Sigmoid colon (tissue), 7 donors: ENCODE data around the gene NKX2-2. TPM values are rescaled to one million over a fixed set of nuclear protein-coding genes. Genes with fewer than 3 reads are reported as not detected.

ENCODE experiments used
- DNase-seq: peaks from one replicate; pipeline ENCODE4 v3.0.0-alpha.2; 2019
- H3K27ac ChIP-seq, 4 donors: fragments of 200-600 bp; sonication (generic); one replicate each; pipeline ENCODE4 v1.5.1; 2016 to 2019; ENCODE audit warnings: mild to moderate bottlenecking in 1 of 4
- H3K27me3 ChIP-seq, 3 donors: fragments of 200-600 bp; sonication (generic); one replicate each; pipeline ENCODE4 v1.5.1; 2019; ENCODE audit warnings: mild to moderate bottlenecking in 1 of 3
- H3K36me3 ChIP-seq, 4 donors: fragments of 200-600 bp; sonication (generic); one replicate each; pipeline ENCODE4 v1.5.1; 2016 to 2019
- H3K4me1 ChIP-seq, 4 donors: fragments of 200-600 bp; sonication (generic); one replicate each; pipeline ENCODE4 v1.5.1; 2017 to 2019
- H3K4me3 ChIP-seq, 4 donors: fragments of 200-600 bp; sonication (generic); one replicate each; pipeline ENCODE4 v1.5.1; 2017 to 2019; ENCODE audit warnings: mild to moderate bottlenecking in 2 of 4, moderate library complexity in 1 of 4
- H3K9me3 ChIP-seq, 4 donors: fragments of 200-600 bp in 3 of 4; sonication (generic) in 3 of 4; one replicate each; pipeline versions ENCODE4 v1.5.1 to v1.6.1; 2013 to 2019
- CTCF ChIP-seq, 4 experiments: fragments of 450-650 bp in 3 of 4; fragments of 200-600 bp in 1 of 4; IDR thresholded peaks; one replicate each; pipeline ENCODE4 v1.5.1; 2016 to 2019; ENCODE audit warnings: antibody characterized with exemption in 4 of 4, mild to moderate bottlenecking in 3 of 4, moderate library complexity in 2 of 4
- EP300 ChIP-seq, 4 donors: sonication (generic); formaldehyde crosslinking; IDR thresholded peaks; one replicate each; pipeline ENCODE4 v1.6.1; 2017; ENCODE audit warnings: antibody characterized with exemption in 4 of 4
- POLR2A ChIP-seq, 2 donors: fragments of 450-650 bp; IDR thresholded peaks; one replicate each; pipeline ENCODE4 v1.6.1; 2016; ENCODE audit warnings: antibody characterized with exemption in 2 of 2, mild to moderate bottlenecking in 2 of 2, moderate library complexity in 2 of 2
- POLR2AphosphoS5 ChIP-seq, 4 donors: sonication (generic); formaldehyde crosslinking; IDR thresholded peaks; one replicate each; pipeline ENCODE4 v1.6.1; 2017; ENCODE audit warnings: antibody characterized with exemption in 4 of 4
- WGBS, 2 donors: extraction: QIAGEN DNeasy Blood & Tissue Kit; methylation state at CpG; one replicate each; pipeline ENCODE4 v1.1.7; 2013; 5-methylcytosine and 5-hydroxymethylcytosine counted together
- intact Hi-C: fragments of 100-400 bp; cut with DNase I; formaldehyde crosslinking; loops from one replicate; pipeline ENCODE4 v1.15.1; 2023
- polyA plus RNA-seq, 3 donors: library from polyadenylated mRNA; stranded (reverse); fragments of 200-250 nt; gene quantifications; one replicate each; pipeline ENCODE4 v1.2.3, GENCODE V29; 2013
- total RNA-seq, 4 donors: library from RNA; depleted of rRNA; stranded (reverse); fragments of >200 nt; gene quantifications; one replicate each; pipeline ENCODE4 v1.1.0, GENCODE V29; 2016
- donor health status: healthy with polysubstance abuse.
- donor health status: Bipolar disorder and iron deficiency.
- donor health status: healthy.

NKX2-2 gene
- total and polyA plus RNA-seq, 7 donors, result 0.23 to 0.60 (median 0.46) TPM; not detected in 4

GRCh38 chr20:21507400-21508229, 6.2 kb downstream of the NKX2-2 start:
- no peak overlapping the region for H3K4me3 ChIP-seq
- 9 to 30% methylated on average over 44 of the region's 44 CpGs for WGBS, 2 donors
- intact Hi-C loops, result loop anchor here (10.0 kb wide), 1 partner anchor 403 kb away; the partner anchor contains the start of gene LINC00237
- H3K27ac ChIP-seq, result no peak overlapping the region
- peaks cover 0 to 52% (median 47%) of the 10 kb centered on the region in 4 donors for H3K4me1 ChIP-seq
- no peaks in the 10 kb centered on the region for H3K36me3 ChIP-seq
- DNase-seq, result no peak
- peaks cover 60 to 100% (median 94%) of the 10 kb centered on the region in 3 donors for H3K27me3 ChIP-seq
- no peaks in the 10 kb centered on the region for H3K9me3 ChIP-seq
- no peak for TF ChIP-seq POLR2AphosphoS5 (IDR thresholded peaks at IDR 0.05)
- TF ChIP-seq POLR2A (IDR thresholded peaks at IDR 0.05), result no peak
- no peak for TF ChIP-seq EP300 (IDR thresholded peaks at IDR 0.05)
- no peak for TF ChIP-seq CTCF (IDR thresholded peaks at IDR 0.05)

- TF ChIP-seq POLR2A (IDR thresholded peaks at IDR 0.05), result no peak
- TF ChIP-seq POLR2AphosphoS5 (IDR thresholded peaks at IDR 0.05), result no peak
- TF ChIP-seq CTCF (IDR thresholded peaks at IDR 0.05), result peak in 3 of 4 experiments; percentile 35 to 68 (median 43)
- Histone ChIP-seq H3K9me3 (no peaks in the 10 kb centered on the region), H3K27ac (no peak overlapping the region), H3K4me1 (peaks cover 0 to 36% (median 31%) of the 10 kb centered on the region in 4 donors), H3K4me3 (peak overlapping the region in 3 of 4 donors; percentile 19 to 46 (median 45)), H3K36me3 (no peaks in the 10 kb centered on the region), H3K27me3 (peaks cover 47 to 97% (median 78%) of the 10 kb centered on the region in 3 donors)
- 2 to 8% methylated on average over 95 of the region's 95 CpGs for WGBS, 2 donors
- intact Hi-C loops, result loop anchor here (1.0 to 10.0 kb wide), 4 partner anchors 269 to 669 kb away; partner anchors contain the start of gene LINC00237
- DNase-seq, result no peak
Measured at GRCh38 chr20:21505810-21506530, 7.9 kb downstream of the NKX2-2 start.

GRCh38 chr20:21505161-21505809, 8.6 kb downstream of the NKX2-2 start:
- 2 to 3% methylated on average over 36 of the region's 36 CpGs for WGBS, 2 donors
- Histone ChIP-seq H3K4me1 (peaks cover 0 to 30% (median 25%) of the 10 kb centered on the region in 4 donors), H3K27ac (no peak overlapping the region), H3K9me3 (no peaks in the 10 kb centered on the region), H3K27me3 (peaks cover 44 to 97% (median 71%) of the 10 kb centered on the region in 3 donors), H3K4me3 (peak overlapping the region in 3 of 4 donors; percentile 19 to 46 (median 45)), H3K36me3 (no peaks in the 10 kb centered on the region)
- no peak for DNase-seq
- TF ChIP-seq CTCF (IDR thresholded peaks at IDR 0.05) (peak; percentile 77 to 97 (median 92)), POLR2A (IDR thresholded peaks at IDR 0.05) (no peak)
- intact Hi-C loops, result loop anchor here (1.0 to 10.0 kb wide), 4 partner anchors 268 to 668 kb away; partner anchors contain the start of gene LINC00237

GRCh38 chr20:21504323-21504722, 9.5 kb downstream of the NKX2-2 start:
- Histone ChIP-seq H3K4me1 (peaks cover 0 to 21% (median 16%) of the 10 kb centered on the region in 4 donors), H3K27me3 (peaks cover 37 to 97% (median 61%) of the 10 kb centered on the region in 3 donors), H3K4me3 (no peak overlapping the region), H3K27ac (no peak overlapping the region), H3K9me3 (no peaks in the 10 kb centered on the region), H3K36me3 (no peaks in the 10 kb centered on the region)
- DNase-seq, result no peak
- WGBS, 2 donors, result 71 to 81% methylated on average over 7 of the region's 7 CpGs
- intact Hi-C loops, result loop anchor here (2.0 to 10.0 kb wide), 3 partner anchors 268 to 668 kb away; partner anchors contain the start of gene LINC00237
- no peak for TF ChIP-seq CTCF (IDR thresholded peaks at IDR 0.05)
- no peak for TF ChIP-seq POLR2AphosphoS5 (IDR thresholded peaks at IDR 0.05)
- TF ChIP-seq EP300 (IDR thresholded peaks at IDR 0.05), result no peak
- no peak for TF ChIP-seq POLR2A (IDR thresholded peaks at IDR 0.05)
